CD4-positive, alpha-beta T cell (primary cell): ENCODE data around the gene VWA8. TPM values are rescaled to one million over a fixed set of nuclear protein-coding genes. Genes with fewer than 3 reads are reported as not detected.

Experiments
- ATAC-seq: fragments of 200-7000 bp; cut with Tn5 transposase; one replicate; pipeline ENCODE4 v1.10.0; 2022; ENCODE audit warnings: mild to moderate bottlenecking; ENCODE audit not compliant: poor library complexity
- CTCF ChIA-PET: fragments of 350-600 bp; sonication (Branson Sonifier 250); formaldehyde crosslinking; loops from one replicate; lab custom pipeline; 2021; ENCODE audit warnings: antibody characterized with exemption, inconsistent platforms; lab: Charles Lee
- POLR2A ChIA-PET: fragments of 350-600 bp; sonication (Branson Sonifier 250); formaldehyde crosslinking; loops from one replicate; lab custom pipeline; 2021; ENCODE audit warnings: antibody characterized with exemption, inconsistent platforms; lab: Charles Lee
- DNase-seq, 14 experiments: peaks; one replicate each; pipeline ENCODE4 v3.0.0-alpha.2; 2013 to 2020; ENCODE audit warnings: mixed read lengths in 2 of 14
- H3K27ac ChIP-seq, 2 donors: one replicate each; pipeline versions ENCODE4 v1.5.1 to v1.7.0; 2013; ENCODE audit warnings: low read length in 2 of 2, low read depth in 1 of 2, mild to moderate bottlenecking in 1 of 2
- H3K27me3 ChIP-seq, 2 experiments: 1 replicate in 1 of 2; 2 replicates in 1 of 2; pipeline versions ENCODE4 v1.6.1 to v1.7.0; 2013; ENCODE audit warnings: low read length in 2 of 2, control low read depth in 1 of 2, mild to moderate bottlenecking in 1 of 2, moderate library complexity in 1 of 2; ENCODE audit not compliant: insufficient read depth in 2 of 2, control insufficient read depth in 1 of 2
- H3K36me3 ChIP-seq: one replicate; pipeline ENCODE4 v1.6.1; 2013; ENCODE audit warnings: low read length, control low read depth; ENCODE audit not compliant: insufficient read depth
- H3K4me1 ChIP-seq: one replicate; pipeline ENCODE4 v1.6.1; 2013; ENCODE audit warnings: low read length, control low read depth; ENCODE audit not compliant: insufficient read depth
- H3K4me3 ChIP-seq: one replicate; pipeline ENCODE4 v1.5.1; 2013; ENCODE audit warnings: mild to moderate bottlenecking, low read length, moderate library complexity
- H3K9me3 ChIP-seq, 2 experiments: 1 replicate in 1 of 2; 2 replicates in 1 of 2; pipeline versions ENCODE4 v1.6.1 to v1.7.0; 2013; ENCODE audit warnings: low read length in 2 of 2, mild to moderate bottlenecking in 2 of 2, control low read depth in 1 of 2, moderate library complexity in 1 of 2; ENCODE audit not compliant: control insufficient read depth in 1 of 2, insufficient read depth in 1 of 2
- H3K27ac Mint-ChIP-seq: one replicate; pipeline ENCODE4 v1.8.0; 2020; ENCODE audit warnings: mixed read lengths
- H3K27me3 Mint-ChIP-seq: one replicate; pipeline ENCODE4 v1.8.0; 2021; ENCODE audit warnings: mixed read lengths
- H3K36me3 Mint-ChIP-seq: one replicate; pipeline ENCODE4 v1.8.0; 2021; ENCODE audit warnings: low read depth, mixed read lengths
- H3K4me1 Mint-ChIP-seq: one replicate; pipeline ENCODE4 v1.8.0; 2021; ENCODE audit warnings: low read depth, mixed read lengths
- H3K4me3 Mint-ChIP-seq: one replicate; pipeline ENCODE4 v1.8.0; 2020; ENCODE audit warnings: mild to moderate bottlenecking, mixed read lengths
- H3K9me3 Mint-ChIP-seq: one replicate; pipeline ENCODE4 v1.8.0; 2020; ENCODE audit warnings: mixed read lengths
- CTCF ChIP-seq: fragments of 200-600 bp; IDR thresholded peaks from one replicate; pipeline ENCODE4 v1.8.0; 2022; ENCODE audit warnings: antibody characterized with exemption, mild to moderate bottlenecking
- intact Hi-C, 2 experiments: fragments of 100-400 bp; cut with DNase I in 1 of 2; cut with micrococcal nuclease in 1 of 2; formaldehyde crosslinking; loops; one replicate each; pipeline versions ENCODE4 v1.15.1 to v1.9.0; 2023 to 2025; cut with DNase I, micrococcal nuclease
- total RNA-seq, 174 experiments: library from RNA in 2 of 174; stranded (reverse) in 2 of 174; gene quantifications; one replicate each; pipeline ENCODE4 v1.2.3 and lab custom pipeline; 2021 to 2026

The VWA8 gene
- total RNA-seq, 2 experiments from 2014 or later = 18.7 to 19.0 TPM

- DNase-seq (no peak), ATAC-seq (no peak)
- ChIA-PET POLR2A (interaction anchor here (0.6 to 3.1 kb wide), 2 partner anchors 16 to 167 kb away, joined by 3 to 11 read pairs; partner anchors contain the start of gene VWA8), CTCF (interaction anchor here (0.5 to 1.2 kb wide), 2 partner anchors 25 to 52 kb away, joined by 4 to 6 read pairs; no protein-coding TSS in a partner anchor)
- H3K4me3 Mint-ChIP-seq = no peak overlapping the region
- intact Hi-C loops = no loop called here
- no peaks in the 10 kb centered on the region for H3K36me3 Mint-ChIP-seq
- Histone ChIP-seq H3K4me1 (peaks cover 25% of the 10 kb centered on the region), H3K9me3 (no peaks in the 10 kb centered on the region), H3K36me3 (no peaks in the 10 kb centered on the region), H3K27me3 (no peaks in the 10 kb centered on the region), H3K4me3 (no peak overlapping the region), H3K27ac (no peak overlapping the region)
- H3K4me1 Mint-ChIP-seq = peaks cover 17% of the 10 kb centered on the region
- H3K27me3 Mint-ChIP-seq = no peaks in the 10 kb centered on the region
- no peak overlapping the region for H3K27ac Mint-ChIP-seq
- no peak for TF ChIP-seq CTCF
- no peaks in the 10 kb centered on the region for H3K9me3 Mint-ChIP-seq
Observed at GRCh38 chr13:41976476-41976875, 15.6 kb upstream of the VWA8 start.

DNA sequence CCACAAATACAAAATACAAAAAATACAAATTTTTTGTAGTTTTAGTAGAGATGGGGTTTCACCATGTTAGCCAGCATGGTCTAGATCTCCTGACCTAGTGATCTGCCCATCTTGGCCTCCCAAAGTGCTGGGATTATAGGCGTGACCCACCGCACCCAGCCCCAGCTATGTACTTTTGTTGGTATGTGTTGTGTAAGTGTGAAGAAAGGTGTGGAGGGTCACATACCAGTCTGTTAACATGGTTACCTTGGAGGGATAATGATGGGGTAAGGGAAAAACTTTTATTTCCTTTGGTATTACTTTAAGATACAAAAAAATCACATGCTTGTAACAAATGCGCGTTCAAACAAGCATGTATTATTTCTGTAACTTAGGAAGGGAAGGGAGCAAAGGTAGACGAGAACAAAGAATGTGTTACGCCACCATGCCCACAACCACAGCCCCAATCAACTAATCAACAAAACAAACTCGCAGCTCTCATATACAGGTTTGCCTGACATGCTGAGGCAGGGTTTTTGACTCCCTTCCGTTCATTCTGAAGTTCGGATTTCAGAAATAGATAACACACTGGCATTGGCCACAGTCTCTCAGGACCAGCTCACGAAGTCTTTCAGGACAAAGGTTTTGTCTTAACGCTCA lies 13.5 kb upstream of the VWA8 start:
- H3K36me3 ChIP-seq = no peaks in the 10 kb centered on the region
- ATAC-seq (peak; percentile 83), DNase-seq (peak in 6 of 14 experiments; percentile 4 to 63 (median 39))
- H3K27me3 ChIP-seq = no peaks in the 10 kb centered on the region
- ChIA-PET POLR2A (interaction anchor here (3.1 kb wide), 1 partner anchor 14 kb away, joined by 11 read pairs; the partner anchor contains the start of gene VWA8), CTCF (no interaction called here)
- H3K27me3 Mint-ChIP-seq = no peaks in the 10 kb centered on the region
- no peak for TF ChIP-seq CTCF
- H3K4me1 ChIP-seq = peaks cover 22% of the 10 kb centered on the region
- intact Hi-C loops = no loop called here
- no peak overlapping the region for H3K4me3 ChIP-seq
- peak overlapping the region; percentile 75 for H3K27ac Mint-ChIP-seq
- no peaks in the 10 kb centered on the region for H3K9me3 Mint-ChIP-seq
- H3K9me3 ChIP-seq = no peaks in the 10 kb centered on the region
- H3K36me3 Mint-ChIP-seq = no peaks in the 10 kb centered on the region
- H3K4me1 Mint-ChIP-seq = peaks cover 17% of the 10 kb centered on the region
- H3K4me3 Mint-ChIP-seq = peak overlapping the region; percentile 12
- no peak overlapping the region for H3K27ac ChIP-seq

- TF ChIP-seq CTCF = no peak
- H3K9me3 Mint-ChIP-seq = no peaks in the 10 kb centered on the region
- H3K27me3 Mint-ChIP-seq = no peaks in the 10 kb centered on the region
- no peak overlapping the region for H3K27ac Mint-ChIP-seq
- ATAC-seq (no peak), DNase-seq (no peak)
- H3K36me3 Mint-ChIP-seq = no peaks in the 10 kb centered on the region
- no peak overlapping the region for H3K4me3 Mint-ChIP-seq
- Histone ChIP-seq H3K4me3 (no peak overlapping the region), H3K36me3 (no peaks in the 10 kb centered on the region), H3K27ac (no peak overlapping the region), H3K4me1 (peaks cover 22% of the 10 kb centered on the region), H3K9me3 (no peaks in the 10 kb centered on the region), H3K27me3 (no peaks in the 10 kb centered on the region)
- intact Hi-C loops = no loop called here
- POLR2A ChIA-PET = interaction anchor here (2.6 to 3.1 kb wide), 2 partner anchors 12 kb away, joined by 11 to 13 read pairs; partner anchors contain the start of gene VWA8
- peaks cover 17% of the 10 kb centered on the region for H3K4me1 Mint-ChIP-seq
- CTCF ChIA-PET = no interaction called here
Observed at GRCh38 chr13:41973247-41973741, 12.4 kb upstream of the VWA8 start.
